ENCODE data around the gene CBFA2T2.

DNA sequence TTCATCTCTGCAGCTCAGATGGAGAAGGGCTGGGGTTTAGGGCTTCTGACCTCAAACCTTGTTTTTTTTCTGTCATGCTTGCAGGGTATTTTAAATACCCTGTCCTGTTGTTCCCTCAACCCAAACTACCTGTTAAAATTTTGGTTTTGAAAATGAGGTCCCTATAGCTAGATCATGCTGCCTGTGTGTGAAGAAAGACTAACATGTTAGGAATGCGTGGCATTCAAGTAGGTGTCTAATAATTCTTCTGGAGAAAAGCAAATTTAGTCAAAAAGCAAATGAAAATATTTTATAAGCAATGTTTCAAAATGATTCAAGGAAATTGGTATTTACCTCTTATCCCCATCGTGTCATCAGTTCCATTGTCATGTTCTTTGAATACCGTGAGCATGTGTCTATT, 95.1 kb downstream of the CBFA2T2 start:
- TF ChIP-seq, protein P1, sequence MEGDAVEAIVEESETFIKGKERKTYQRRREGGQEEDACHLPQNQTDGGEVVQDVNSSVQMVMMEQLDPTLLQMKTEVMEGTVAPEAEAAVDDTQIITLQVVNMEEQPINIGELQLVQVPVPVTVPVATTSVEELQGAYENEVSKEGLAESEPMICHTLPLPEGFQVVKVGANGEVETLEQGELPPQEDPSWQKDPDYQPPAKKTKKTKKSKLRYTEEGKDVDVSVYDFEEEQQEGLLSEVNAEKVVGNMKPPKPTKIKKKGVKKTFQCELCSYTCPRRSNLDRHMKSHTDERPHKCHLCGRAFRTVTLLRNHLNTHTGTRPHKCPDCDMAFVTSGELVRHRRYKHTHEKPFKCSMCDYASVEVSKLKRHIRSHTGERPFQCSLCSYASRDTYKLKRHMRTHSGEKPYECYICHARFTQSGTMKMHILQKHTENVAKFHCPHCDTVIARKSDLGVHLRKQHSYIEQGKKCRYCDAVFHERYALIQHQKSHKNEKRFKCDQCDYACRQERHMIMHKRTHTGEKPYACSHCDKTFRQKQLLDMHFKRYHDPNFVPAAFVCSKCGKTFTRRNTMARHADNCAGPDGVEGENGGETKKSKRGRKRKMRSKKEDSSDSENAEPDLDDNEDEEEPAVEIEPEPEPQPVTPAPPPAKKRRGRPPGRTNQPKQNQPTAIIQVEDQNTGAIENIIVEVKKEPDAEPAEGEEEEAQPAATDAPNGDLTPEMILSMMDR (optimal IDR thresholded peaks at IDR 0.05 in 1 of 3, IDR thresholded peaks at IDR 0.05 in 1 of 3, conservative IDR thresholded peaks at IDR 0.05 in 1 of 3; ENCODE audit: extremely low read depth in 1 of 3, insufficient read depth in 2 of 3, low read length in 3 of 3): no peak
- TF ChIP-seq EZH2 (IDR thresholded peaks at IDR 0.05; ENCODE audit: low read length): no peak

Data from keratinocyte (primary cell).